Gastroesophageal sphincter (tissue), 3 donors: ENCODE results near the gene SLC4A4.

ENCODE experiments used
- POLR2A ChIP-seq, 2 donors: fragments of 450-650 bp; IDR thresholded peaks; one replicate each; pipeline ENCODE4 v1.6.1; 2017; ENCODE audit warnings: antibody characterized with exemption in 2 of 2, mild to moderate bottlenecking in 2 of 2, moderate library complexity in 1 of 2
- TF ChIP-seq, protein P1 (sequence below), 4 experiments: fragments of 200-600 bp in 2 of 4; fragments of 450-650 bp in 2 of 4; sonication (generic) in 1 of 4; IDR thresholded peaks; one replicate each; pipeline ENCODE4 v1.5.1; 2017 to 2019; ENCODE audit warnings: antibody characterized with exemption in 4 of 4, mild to moderate bottlenecking in 2 of 4, moderate library complexity in 2 of 4

DNA sequence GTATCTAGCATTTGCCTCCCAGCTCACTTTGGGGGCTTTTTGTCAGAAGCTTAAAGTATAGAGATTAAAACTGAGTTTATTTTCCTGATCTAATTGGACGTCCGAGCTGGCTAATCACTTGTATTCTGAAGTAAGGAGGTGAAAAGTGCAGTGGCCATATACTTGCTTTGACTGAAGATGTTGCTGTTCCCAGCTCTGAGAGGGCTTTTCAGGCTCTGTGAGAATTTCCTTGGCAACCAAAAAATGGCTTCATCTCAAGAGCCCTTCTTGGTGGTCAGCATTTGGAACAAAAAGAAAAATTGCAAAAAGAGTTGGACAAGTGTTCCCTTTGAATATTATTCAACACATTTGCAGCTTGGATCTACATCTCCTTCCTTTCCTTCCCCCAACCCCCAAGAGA, 67.0 kb downstream of the SLC4A4 start:
- TF ChIP-seq, protein P1, sequence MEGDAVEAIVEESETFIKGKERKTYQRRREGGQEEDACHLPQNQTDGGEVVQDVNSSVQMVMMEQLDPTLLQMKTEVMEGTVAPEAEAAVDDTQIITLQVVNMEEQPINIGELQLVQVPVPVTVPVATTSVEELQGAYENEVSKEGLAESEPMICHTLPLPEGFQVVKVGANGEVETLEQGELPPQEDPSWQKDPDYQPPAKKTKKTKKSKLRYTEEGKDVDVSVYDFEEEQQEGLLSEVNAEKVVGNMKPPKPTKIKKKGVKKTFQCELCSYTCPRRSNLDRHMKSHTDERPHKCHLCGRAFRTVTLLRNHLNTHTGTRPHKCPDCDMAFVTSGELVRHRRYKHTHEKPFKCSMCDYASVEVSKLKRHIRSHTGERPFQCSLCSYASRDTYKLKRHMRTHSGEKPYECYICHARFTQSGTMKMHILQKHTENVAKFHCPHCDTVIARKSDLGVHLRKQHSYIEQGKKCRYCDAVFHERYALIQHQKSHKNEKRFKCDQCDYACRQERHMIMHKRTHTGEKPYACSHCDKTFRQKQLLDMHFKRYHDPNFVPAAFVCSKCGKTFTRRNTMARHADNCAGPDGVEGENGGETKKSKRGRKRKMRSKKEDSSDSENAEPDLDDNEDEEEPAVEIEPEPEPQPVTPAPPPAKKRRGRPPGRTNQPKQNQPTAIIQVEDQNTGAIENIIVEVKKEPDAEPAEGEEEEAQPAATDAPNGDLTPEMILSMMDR (IDR thresholded peaks at IDR 0.05), result no peak
- TF ChIP-seq POLR2A (IDR thresholded peaks at IDR 0.05), result no peak
